Sigmoid colon (tissue), 4 donors: Measurements from ENCODE around the gene ITPA.

Experiments
- CTCF ChIP-seq, 4 experiments: fragments of 450-650 bp in 3 of 4; fragments of 200-600 bp in 1 of 4; IDR thresholded peaks; one replicate each; pipeline ENCODE4 v1.5.1; 2016 to 2019; ENCODE audit warnings: antibody characterized with exemption in 4 of 4, mild to moderate bottlenecking in 3 of 4, moderate library complexity in 2 of 4
- EP300 ChIP-seq, 4 donors: sonication (generic); formaldehyde crosslinking; IDR thresholded peaks; one replicate each; pipeline ENCODE4 v1.6.1; 2017; ENCODE audit warnings: antibody characterized with exemption in 4 of 4

- TF ChIP-seq CTCF (IDR thresholded peaks at IDR 0.05) (no peak), EP300 (IDR thresholded peaks at IDR 0.05) (no peak)
Observed at GRCh38 chr20:3183896-3184612, 25.2 kb upstream of the ITPA start.
